KMS-11 (cell line): ENCODE data around the gene CDK12.

ENCODE experiments used
- H2AFZ ChIP-seq: fragments of 200-600 bp; sonication (generic); 2 replicates; pipeline ENCODE4 v1.6.1; 2016; ENCODE audit warnings: antibody characterized with exemption, mixed run types, low read depth
- H3K27ac ChIP-seq: fragments of 200-600 bp; sonication (generic); 2 replicates; pipeline ENCODE4 v1.6.1; 2016; ENCODE audit warnings: mild to moderate bottlenecking, mixed run types
- H3K27me3 ChIP-seq: fragments of 200-600 bp; sonication (generic); 2 replicates; pipeline ENCODE4 v1.6.1; 2017; ENCODE audit warnings: mild to moderate bottlenecking, low read depth, mixed run types, moderate library complexity; ENCODE audit not compliant: insufficient read depth
- H3K36me3 ChIP-seq: fragments of 200-600 bp; sonication (generic); 2 replicates; pipeline ENCODE4 v1.6.1; 2017; ENCODE audit warnings: mild to moderate bottlenecking, mixed run types; ENCODE audit not compliant: insufficient read depth
- H3K4me1 ChIP-seq: fragments of 200-600 bp; sonication (generic); 2 replicates; pipeline ENCODE4 v1.6.1; 2016; ENCODE audit warnings: mild to moderate bottlenecking, low read depth, mixed run types; ENCODE audit not compliant: poor library complexity, severe bottlenecking
- H3K4me2 ChIP-seq: fragments of 200-600 bp; sonication (generic); 2 replicates; pipeline ENCODE4 v1.7.0; 2016; ENCODE audit warnings: mild to moderate bottlenecking, mixed run types
- H3K4me3 ChIP-seq: fragments of 200-600 bp; sonication (generic); IDR thresholded peaks from 2 replicates; pipeline ENCODE4 v1.6.1; 2017; ENCODE audit warnings: low read depth, low read length, mixed read lengths; ENCODE audit not compliant: insufficient read depth
- H3K79me2 ChIP-seq: fragments of 200-600 bp; sonication (generic); 2 replicates; pipeline ENCODE4 v1.6.1; 2016; ENCODE audit warnings: low read depth, mixed run types; ENCODE audit not compliant: insufficient read depth
- H3K9ac ChIP-seq: fragments of 200-600 bp; sonication (generic); 2 replicates; pipeline ENCODE4 v1.6.1; 2016; ENCODE audit warnings: mild to moderate bottlenecking, mixed run types
- H4K20me1 ChIP-seq: fragments of 200-600 bp; sonication (generic); 2 replicates; pipeline ENCODE4 v1.6.1; 2016; ENCODE audit warnings: mild to moderate bottlenecking, mixed run types; ENCODE audit not compliant: insufficient read depth
- CTCF ChIP-seq: fragments of 200-600 bp; sonication (generic); conservative IDR thresholded peaks from 2 replicates; pipeline ENCODE4 v1.6.1; 2017; ENCODE audit warnings: low read depth, mild to moderate bottlenecking, antibody characterized with exemption, low read length, moderate library complexity, mixed read lengths

Gene CDK12

DNA sequence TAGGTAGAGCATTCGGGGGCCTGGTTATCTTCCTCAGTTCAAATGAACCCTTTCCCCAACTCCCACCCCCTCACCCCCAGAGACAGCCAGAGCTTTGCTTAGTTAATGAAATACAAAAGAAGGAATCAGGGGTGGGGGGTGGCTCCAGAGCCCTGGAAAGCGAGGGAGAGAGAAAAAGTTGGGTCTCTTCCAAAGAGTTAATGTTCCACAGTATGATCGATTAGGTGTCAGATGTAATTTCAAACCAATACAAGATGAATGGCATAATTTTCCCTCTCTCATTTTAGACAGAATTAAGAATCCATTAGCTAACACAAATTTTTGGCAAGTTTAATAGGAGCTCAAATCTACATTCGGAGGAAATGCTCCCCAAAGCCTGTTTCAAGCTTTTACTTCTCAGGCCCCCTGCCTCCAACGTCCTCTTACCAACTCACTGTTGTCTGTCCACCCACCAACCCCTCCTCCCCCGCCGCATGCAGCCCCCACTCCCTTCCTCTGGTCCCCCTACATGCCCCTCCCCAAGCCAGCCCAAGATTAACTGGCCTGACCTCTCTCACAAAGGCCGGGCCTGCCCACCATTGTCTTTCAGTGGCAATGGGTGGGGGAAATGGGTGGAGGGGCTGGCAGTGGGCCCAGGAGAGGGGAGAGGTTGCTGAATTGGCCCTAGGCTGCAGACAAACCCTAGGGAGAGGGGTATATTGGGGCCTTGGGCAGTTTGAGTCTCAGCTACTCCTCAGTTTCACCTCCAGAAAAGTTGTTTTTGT is 118.2 kb downstream of the CDK12 start:
- no peak for TF ChIP-seq CTCF
- Histone ChIP-seq H3K9ac (no peak overlapping the region), H3K79me2 (no peaks in the 10 kb centered on the region), H3K27ac (no peak overlapping the region), H3K36me3 (no peaks in the 10 kb centered on the region), H4K20me1 (no peaks in the 10 kb centered on the region), H3K4me3 (no peak overlapping the region), H3K4me1 (no peaks in the 10 kb centered on the region), H3K27me3 (peaks cover 4% of the 10 kb centered on the region; the same call in 1 of the 2 replicates), H3K4me2 (no peak overlapping the region), H2AFZ (no peak overlapping the region)

- Histone ChIP-seq H4K20me1 (no peaks in the 10 kb centered on the region), H3K79me2 (no peaks in the 10 kb centered on the region), H3K36me3 (no peaks in the 10 kb centered on the region), H3K27me3 (peaks cover 4% of the 10 kb centered on the region; the same call in 1 of the 2 replicates), H3K27ac (no peak overlapping the region), H3K9ac (no peak overlapping the region), H3K4me3 (no peak overlapping the region), H3K4me2 (no peak overlapping the region), H2AFZ (no peak overlapping the region), H3K4me1 (no peaks in the 10 kb centered on the region)
- TF ChIP-seq CTCF: no peak
Observed at GRCh38 chr17:39580082-39580468, 118.8 kb downstream of the CDK12 start.

DNA sequence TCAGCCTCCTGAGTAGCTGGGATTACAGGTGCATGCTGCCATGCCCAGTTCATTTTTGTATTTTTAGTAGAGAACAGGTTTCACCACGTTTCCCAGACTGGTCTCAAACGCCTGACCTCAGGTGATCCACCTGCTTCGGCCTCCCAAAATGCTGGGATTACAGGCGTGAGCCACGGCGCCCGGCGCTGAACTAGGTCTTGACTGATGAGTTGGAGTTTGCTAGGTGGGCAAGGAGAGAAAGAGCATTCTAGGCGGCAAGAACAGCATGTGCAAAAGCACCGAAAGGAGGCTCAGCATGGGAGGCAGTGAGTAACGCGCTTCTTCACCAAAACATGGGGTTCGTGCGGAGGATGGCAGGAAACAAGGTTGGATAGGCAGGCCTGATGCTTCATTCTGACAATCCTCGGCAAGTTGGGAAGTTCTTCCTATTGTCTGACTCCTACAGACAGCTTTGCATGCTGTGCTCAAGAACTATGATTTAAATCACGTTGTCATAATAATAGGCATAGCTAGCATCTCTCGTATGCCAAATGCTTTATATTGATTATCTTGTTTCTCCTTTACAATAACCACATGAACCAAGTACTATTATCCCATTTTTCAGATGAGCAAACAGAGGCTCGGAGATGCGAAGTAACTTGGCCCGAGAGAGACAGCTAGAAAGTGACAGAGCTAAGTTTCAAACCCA is 119.9 kb downstream of the CDK12 start:
- Histone ChIP-seq H3K4me3 (no peak overlapping the region), H4K20me1 (no peaks in the 10 kb centered on the region), H3K4me2 (no peak overlapping the region), H3K27ac (no peak overlapping the region), H3K27me3 (peaks cover 4% of the 10 kb centered on the region; the same call in 1 of the 2 replicates), H3K36me3 (no peaks in the 10 kb centered on the region), H3K9ac (no peak overlapping the region), H3K79me2 (no peaks in the 10 kb centered on the region), H3K4me1 (no peaks in the 10 kb centered on the region), H2AFZ (no peak overlapping the region)
- no peak for TF ChIP-seq CTCF

DNA sequence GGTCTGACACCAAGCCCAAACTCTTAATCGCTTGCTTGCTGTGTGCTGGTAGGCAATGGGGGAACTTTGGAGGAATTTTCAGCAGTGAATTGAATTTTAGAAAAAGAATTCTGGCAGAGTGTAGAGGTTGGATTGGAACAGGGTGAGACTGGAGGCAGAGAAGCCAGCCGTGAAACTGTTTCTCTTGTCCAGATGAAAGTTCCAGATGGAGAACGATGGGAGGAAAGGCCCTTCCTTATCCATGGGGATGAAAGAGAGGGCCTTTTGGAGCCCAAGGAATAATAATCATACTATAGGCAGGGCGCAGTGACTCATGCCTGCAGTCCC is 120.4 kb downstream of the CDK12 start:
- no peak overlapping the region for H3K4me2 ChIP-seq
- peaks cover 4% of the 10 kb centered on the region; the same call in 1 of the 2 replicates for H3K27me3 ChIP-seq
- H3K9ac ChIP-seq: no peak overlapping the region
- no peaks in the 10 kb centered on the region for H3K79me2 ChIP-seq
- no peaks in the 10 kb centered on the region for H4K20me1 ChIP-seq
- no peak overlapping the region for H3K4me3 ChIP-seq
- no peak for TF ChIP-seq CTCF
- no peaks in the 10 kb centered on the region for H3K4me1 ChIP-seq
- no peak overlapping the region for H2AFZ ChIP-seq
- H3K36me3 ChIP-seq: no peaks in the 10 kb centered on the region
- H3K27ac ChIP-seq: no peak overlapping the region
